HG02610 (cell line): ENCODE data around the gene PAQR8.
"Not testable (repeated sequence)": the region's sequence is repeated elsewhere in the genome, so short reads cannot be mapped to it uniquely, and the experiment has no call there.

ENCODE experiments used
- ATAC-seq: cut with Tn5 transposase; IDR thresholded peaks from one replicate; pipeline ENCODE4 v1.9.1; 2021; ENCODE audit warnings: mild to moderate bottlenecking, moderate library complexity; ENCODE audit not compliant: unreplicated experiment

Gene PAQR8

DNA sequence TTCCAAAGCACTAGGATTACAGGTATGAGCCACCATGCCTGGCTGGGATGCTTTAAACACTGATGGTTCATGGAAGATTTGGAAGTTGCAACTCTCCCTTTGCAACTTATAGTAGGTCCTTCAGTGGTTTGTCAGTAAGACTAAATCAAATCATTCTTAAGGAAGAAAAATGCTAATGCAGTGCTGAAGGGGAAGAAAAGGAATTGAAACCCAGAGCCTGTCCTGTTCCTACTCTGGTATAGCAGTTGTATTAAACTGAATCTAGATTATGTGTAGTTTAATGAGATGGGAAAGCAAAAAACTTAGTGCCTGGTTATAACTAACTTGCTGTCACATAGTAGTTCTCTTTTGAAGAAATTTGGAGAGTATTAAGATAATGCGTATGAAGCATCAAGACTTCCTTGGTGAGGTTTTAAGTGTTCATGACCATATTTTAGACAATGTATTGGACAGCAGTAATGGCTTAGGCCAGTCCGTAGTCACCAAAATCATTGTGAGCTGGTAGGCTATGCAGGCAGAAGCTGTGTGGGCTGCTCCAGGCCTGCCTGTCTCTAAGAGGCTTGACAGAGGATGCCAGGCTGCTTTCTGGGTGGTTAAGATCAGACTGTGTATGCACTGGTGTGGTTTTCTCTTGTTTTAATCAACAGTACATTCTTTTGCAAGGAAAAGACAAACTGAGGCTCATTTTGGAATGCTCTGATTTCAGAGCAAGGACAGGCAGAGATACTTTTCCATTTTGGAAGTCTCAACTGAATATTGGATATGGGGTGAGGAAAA, 14.0 kb downstream of the PAQR8 start:
- no peak for ATAC-seq

DNA sequence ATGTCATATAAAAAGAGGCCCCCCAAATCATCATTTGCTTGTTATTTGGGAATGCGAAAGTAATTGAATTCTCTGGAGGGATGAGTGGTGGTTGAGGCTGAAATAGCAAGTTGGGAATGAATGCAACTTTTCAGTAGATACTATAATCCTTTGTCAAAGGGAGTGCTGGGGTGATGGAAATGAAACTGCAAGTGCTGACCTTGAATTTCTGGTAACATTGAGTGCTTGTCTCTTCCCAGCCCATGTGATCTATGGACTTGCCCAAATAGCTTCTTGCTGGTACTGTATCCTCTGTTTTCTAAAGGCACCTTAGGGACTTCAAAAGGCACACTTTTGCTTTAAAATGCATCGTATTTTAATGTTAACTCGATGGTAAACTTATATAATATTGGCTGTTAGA, 14.8 kb downstream of the PAQR8 start:
- ATAC-seq: no peak

DNA sequence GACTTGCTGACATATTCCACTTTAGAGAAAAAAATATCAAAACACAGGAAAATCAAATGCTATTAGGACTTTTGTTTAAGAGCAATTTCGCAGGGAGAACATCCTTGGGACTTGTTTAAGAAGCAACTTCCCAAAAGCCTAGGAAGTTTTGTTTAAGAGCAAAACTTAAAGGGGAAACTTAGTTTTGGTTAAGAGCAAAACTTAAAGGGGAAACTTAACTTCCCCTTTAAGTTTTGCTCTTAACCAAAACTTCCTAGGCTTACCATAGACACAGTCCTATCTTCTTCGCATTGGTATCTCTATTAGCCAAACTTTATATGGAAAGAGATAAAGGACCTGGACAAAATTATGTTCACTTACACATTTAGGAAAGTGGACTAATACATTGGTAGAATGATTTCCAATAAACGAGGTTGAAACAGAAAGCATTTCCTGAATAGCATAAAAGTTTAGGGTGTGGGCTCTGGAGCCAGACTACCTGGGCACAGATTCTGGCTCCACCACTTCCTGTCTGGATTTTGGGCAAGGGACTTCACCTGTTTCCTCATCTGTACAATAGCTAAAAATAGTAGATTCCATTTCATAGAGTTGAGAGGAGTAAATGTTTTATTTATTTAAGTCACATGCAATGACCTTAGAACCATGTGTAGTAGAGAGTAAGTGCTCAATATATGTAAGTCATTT, 15.7 kb downstream of the PAQR8 start:
- peak; percentile 45 for ATAC-seq

DNA sequence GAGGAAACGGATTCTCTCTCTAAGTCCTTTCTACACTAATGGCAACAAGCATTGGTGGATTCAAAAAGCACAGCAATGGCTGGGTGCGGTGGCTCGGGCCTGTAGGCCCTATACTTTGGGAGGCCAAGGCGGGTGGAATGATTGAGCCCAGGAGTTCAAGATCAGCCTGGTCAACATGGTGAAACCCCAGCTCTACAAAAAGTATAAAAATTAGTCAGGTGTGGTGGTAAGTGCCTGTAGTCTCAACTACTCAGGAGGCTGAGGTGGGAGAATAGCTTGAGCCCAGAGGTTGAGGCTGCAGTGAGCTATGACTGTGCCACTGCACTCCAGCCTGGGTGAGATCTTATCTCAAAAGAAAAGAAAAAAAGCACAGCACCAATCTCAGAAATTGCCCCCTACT, 19.3 kb downstream of the PAQR8 start:
- no peak for ATAC-seq

DNA sequence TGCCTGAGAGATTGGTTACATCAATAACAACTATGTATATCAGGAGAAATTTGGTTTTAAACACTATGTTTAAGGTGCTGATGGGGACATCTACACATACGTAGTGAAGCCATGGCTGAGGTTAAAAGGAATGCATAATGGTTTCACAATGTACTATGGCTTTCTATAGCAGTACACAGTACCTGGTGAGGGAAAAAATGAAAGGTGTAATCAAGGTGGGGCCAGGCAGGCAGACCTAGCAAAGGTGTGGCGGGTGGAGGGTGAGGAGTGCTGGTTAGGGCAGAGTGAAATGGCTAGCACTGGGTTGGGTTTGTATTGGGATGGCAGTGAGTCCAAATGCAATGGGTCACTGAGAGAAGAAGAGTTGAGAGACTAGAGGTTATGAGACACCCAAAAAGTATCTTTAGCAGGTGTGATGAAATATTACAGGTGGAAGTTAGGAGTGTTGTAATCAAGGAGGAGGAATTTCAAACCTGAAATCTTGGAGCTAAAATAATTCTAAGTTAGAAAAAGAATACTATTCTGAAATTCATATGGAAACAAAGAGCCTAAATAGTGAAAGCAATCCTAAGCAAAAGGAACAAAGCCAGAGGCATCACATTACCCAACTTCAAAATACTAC, 22.3 kb downstream of the PAQR8 start:
- no peak for ATAC-seq

DNA sequence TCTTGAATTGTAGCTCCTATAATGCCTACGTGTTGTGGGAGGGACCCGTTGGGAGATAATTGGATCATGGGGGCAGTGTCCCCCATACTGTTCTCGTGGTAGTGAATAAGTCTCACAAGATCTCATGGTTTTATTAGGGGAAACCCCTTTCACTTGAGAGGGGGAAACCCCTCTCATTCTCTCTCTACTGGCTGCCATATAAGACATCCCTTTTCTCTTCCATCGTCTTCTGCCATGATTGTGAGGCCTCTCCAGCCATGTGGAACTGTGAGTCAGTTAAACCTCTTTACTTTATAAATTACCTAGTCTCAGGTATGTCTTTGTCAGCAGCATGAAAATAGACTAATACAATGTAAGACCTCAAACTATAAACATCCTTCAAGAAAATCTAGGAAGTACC, 23.1 kb downstream of the PAQR8 start:
- no peak for ATAC-seq

DNA sequence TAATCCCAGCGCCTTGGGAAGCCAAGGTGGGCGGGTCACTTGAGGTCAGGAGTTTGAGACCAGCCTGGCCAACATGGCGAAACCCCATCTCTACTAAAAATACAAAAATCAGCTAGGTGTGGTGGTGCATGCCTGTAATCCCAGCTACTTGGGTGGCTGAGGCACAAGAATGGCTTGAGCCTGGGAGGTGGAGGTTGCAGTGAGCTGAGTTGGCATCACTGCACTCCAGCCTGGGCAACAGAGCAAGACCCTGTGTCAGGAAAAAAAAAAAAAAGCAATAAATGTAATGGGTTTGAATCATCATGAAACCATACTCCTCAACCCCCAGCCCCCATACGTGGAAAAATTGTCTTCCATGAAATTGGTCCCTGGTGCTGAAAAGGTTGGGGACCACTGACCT, 26.2 kb downstream of the PAQR8 start:
- ATAC-seq: not testable (repeated sequence)

DNA sequence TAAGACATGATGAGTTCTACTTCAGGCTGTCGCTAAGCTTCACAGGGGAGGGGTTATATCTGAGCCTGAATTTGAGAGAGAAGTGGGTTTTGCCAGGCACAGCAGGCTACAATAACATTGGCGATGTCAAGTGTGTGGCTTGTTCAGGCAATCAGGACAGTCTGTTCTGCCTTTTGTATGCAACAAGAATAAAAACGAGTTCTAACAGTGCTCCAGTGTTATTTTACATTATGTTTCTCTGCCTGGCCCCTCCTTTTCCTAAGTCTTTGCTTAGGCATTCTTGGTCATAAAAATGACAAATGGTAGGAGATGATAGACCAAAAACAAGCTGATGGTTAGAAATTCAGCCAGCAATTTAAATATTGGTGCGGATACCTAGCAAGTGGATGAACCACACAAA, 26.8 kb downstream of the PAQR8 start:
- ATAC-seq: no peak

DNA sequence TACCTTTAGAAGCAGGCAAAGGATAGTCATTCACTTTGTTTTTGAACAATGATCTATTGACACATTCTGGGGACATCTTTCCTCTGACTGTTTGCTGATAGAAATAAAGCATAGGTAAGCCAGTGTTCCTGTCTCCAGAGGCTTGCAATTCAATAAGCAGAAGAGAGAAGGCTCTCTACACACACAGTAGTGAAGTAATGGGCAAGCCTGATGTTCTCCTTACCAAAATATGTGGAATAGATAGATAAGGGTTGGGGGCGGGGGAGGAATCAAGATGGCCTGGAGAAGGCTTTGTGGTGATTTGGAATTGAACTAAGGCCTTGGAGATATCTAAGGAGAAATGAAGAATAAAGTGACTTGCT, 27.3 kb downstream of the PAQR8 start:
- ATAC-seq: no peak

DNA sequence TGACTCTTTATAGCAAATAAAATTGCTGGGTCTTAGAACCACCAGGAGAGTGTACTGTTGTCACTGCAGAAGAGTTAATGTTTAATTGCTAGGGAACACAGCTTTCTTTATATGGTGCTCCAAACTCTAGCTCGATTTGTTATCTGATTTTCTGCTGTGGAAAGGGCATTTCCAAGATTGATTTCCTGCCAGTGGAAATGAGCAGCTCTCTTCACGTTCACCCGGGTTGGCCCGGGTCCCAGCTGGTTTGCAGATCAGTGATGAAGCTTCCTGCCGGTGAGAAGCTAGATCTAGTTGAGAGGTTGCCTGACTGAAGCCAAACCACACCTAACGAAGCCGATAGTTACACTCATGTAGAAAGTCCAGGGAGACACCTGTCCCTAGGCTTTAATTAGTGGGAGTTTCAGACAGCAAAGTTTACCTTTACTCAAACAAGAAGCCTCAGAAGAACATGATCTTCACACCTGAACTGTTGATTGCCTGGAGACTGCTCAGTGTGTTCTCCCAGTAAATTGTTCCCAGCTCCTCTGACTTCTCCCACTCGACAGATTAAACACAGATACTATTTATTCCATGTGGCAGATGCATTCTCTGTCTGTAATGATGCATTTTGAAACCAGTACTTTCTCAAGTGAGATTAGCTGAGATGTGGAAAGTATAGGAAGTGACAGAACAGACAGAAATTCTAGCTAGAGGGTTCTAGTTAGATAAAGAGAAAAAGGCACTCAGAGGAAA, 27.8 kb downstream of the PAQR8 start:
- peak; percentile 72 for ATAC-seq

DNA sequence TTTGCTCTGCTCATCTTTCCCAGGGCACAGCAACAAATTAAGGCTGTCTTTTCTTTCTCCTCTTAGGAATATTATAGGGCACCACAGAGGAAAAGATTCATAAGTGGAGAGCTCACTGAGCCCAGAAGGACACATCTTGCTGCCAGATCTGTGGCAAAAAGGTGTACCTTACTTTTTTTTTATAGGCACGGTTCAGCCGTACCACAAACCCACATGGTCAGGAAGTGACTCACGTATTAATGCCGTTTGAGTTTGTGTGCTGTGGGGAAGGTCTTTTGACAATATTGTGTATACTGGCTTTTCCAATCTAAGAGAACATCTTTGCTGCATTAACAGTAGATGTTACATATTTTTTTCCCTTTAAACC, 28.4 kb downstream of the PAQR8 start:
- peak; percentile 46 for ATAC-seq

DNA sequence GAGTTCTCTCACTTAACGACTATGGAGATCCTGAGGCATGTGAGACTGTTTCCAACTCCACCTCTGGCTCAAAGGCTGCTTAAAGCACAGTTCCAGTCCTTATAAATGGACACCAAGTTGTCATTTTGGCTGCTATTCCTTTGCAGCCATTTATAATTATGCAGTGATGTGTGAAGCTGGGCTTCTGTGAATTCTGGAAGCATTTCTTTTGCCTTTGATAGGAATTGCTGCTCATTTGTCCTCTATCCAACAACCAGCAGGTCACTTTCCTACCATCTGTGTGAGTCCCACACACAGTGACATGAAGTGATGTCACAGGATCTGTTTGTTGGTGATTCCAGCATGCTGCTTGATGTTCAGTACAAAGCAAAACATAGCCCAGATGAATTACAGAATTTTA, 29.6 kb downstream of the PAQR8 start:
- no peak for ATAC-seq

DNA sequence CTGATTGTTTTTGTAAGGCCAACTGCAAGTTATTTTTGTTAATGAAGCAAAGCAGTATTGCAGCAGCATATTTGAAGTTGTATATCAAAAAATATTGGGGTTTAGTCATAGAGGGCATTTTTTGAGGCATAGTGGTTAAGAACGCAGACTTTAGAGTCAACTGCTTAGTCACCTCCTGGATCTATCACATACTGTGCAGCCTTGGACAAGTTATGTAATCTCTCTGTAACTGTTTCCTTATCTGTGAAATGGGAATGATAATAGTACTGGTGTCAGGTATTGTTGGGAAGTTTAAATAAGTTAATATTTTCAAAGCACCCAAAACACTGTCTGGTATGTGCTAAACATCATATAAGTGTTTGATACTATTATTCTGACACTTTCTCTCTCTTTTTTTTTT, 31.0 kb downstream of the PAQR8 start:
- ATAC-seq: no peak

DNA sequence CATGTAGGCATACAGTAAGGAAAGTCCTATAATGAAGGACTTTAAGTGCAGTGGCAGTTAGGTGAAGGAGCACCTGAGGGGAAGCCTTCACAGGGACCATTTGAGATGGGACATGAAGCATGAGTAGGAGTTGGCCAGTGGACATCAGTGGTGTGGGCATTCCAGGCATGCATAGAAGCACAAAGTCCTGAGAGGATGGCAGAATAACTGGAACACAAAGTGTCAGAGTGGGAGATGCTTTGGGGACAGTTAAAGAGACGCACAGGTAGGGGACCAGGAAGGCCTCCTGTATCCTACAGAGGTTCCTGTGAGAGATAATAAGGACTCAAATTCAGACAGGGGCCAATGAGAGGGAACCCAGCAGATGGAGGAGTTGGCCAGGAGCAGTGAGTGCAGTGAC, 31.8 kb downstream of the PAQR8 start:
- no peak for ATAC-seq

DNA sequence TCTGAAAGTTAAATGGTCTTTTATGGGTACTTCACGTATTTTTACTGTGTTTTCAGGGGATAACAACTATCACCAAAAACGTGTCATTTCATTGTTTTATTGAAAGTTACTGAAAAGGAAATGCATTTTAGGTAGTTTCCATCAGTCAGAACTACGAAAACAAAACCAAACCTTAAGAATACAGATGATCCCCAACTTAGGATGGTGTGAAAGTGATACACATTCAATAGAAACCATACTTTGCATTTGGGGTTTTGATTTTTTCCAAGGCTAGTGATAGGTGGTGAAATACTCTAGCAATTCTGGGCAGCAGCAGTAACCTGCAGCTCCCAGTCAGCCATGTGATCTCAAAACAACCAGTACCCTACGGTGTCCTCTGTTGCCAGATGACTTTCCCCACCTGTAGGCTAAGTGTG, 32.3 kb downstream of the PAQR8 start:
- ATAC-seq: peak; percentile 39

DNA sequence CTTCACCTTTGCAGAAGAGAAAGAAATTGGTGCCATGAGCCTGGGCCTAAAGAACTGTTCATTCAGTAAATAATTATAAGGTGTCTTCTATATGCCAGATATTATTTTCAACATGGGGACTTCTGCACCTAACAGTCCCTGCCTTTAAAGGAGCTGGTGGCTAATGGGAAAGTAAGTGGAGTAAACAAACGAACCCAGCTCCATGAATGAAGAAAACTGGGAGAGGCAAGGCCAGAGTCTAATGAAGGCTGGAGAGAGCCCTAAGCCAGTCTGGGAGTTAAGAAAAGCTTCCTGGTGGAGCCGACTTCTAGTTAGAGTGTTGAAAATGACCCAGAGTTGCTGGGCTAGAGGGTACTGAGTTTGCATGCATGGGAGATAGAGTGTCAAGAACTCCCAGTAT, 34.0 kb downstream of the PAQR8 start:
- ATAC-seq: no peak

DNA sequence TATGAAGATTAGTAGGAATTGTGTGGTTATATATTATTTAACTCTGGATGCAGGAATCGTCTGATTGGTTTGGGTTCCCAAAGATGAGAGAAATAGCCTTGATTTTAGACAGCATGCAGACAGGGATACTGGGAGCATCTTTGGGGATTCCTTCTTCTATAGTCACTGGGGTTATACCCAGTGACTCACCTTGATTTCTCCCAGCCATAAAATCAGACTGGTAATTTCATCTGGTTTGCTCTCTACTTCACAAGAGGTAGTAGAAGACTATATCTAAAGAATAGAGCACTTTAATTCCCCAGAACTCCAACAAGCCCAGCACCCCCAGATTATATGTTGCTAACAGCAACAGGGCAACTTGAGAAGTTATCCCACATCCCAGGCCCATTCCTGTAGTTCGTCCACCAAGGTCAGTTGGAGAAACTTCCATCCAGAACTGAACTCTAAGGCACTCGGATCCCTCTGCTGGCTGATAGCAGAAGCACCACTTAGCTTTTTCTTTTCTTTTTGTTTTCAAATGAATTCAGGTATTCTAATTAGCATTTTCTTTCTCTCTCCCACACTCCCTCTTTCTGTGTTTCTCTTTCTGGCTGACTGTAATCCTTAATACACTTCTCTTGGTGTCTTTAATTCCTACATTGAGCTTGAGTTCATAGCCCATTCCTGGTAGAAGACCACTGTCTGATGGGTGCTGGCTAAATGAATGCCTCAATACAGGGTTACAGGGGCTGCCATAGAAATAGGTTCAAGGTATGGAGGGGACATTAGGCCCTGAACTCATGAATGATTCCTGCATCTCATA, 37.8 kb downstream of the PAQR8 start:
- peak; percentile 46 for ATAC-seq

DNA sequence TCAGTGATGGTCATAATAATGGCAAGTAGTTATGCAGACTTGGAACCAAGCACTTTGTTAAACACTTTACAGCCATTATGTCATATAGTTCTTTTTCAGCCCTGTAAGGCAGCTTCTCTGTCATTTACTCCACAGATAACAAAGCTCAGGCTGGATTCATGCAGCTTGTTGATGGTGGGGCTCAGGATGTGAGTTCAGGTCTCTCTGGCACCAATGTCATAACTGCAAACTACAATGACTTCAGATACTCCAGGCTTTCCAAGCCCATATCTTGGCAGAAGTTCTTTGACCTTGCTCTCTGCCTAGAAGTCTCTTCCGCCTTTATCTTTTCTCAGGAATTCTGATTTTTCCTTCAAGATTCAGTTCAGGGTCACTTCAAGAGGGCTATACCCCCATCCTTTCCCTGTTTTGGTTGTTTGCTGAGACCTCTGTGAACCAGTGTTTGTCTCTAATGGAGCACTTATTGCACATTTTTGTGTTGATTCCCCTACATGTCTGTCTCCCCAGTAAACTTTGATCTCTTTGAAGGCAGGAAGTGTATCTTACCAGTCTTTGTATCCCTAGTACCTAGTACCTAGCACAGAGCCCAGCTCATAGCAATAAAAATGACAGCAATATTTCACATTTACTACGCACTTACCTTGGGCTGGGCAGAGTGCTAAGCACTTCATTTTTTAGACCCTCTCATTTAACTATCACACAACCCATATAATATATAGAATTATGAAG, 38.5 kb downstream of the PAQR8 start:
- no peak for ATAC-seq

DNA sequence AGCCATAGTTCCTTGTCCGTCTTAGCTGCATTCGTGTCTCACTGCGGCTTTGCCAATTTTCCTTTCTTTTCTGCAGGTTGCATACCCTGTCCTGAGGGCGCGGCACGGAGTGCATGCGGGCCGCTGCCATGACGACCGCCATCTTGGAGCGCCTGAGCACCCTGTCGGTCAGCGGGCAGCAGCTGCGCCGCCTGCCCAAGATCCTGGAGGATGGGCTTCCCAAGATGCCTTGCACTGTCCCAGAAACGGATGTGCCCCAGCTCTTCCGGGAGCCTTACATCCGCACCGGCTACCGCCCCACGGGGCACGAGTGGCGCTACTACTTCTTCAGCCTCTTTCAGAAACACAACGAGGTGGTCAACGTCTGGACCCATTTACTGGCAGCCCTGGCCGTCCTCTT, 41.1 kb downstream of the PAQR8 start:
- no peak for ATAC-seq

DNA sequence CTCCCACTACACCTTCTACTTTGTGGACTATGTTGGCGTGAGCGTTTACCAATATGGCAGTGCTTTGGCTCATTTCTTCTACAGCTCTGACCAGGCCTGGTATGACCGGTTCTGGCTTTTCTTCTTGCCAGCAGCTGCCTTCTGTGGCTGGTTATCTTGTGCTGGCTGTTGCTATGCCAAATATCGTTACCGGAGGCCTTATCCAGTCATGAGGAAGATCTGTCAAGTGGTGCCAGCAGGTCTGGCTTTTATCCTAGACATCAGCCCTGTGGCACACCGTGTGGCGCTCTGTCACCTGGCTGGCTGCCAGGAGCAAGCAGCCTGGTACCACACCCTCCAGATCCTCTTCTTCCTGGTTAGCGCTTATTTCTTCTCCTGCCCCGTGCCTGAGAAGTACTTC, 41.7 kb downstream of the PAQR8 start:
- ATAC-seq: no peak
